H1 (cell line): ENCODE results near the gene TACC2. TPM values are rescaled to one million over a fixed set of nuclear protein-coding genes. Genes with fewer than 3 reads are reported as not detected.

Experiments used
- RNF2 ChIP-seq: fragments of 200-900, 300-1000 bp; sonication (generic); IDR thresholded peaks from 2 replicates; pipeline ENCODE4 v1.7.1; 2016; ENCODE audit warnings: borderline replicate concordance, low read depth, mild to moderate bottlenecking, antibody characterized with exemption, low read length; ENCODE audit not compliant: poor library complexity, severe bottlenecking; ENCODE audit errors: missing control alignments
- SIX5 ChIP-seq: IDR thresholded peaks from 2 replicates; pipeline ENCODE4 v1.6.1; 2011; ENCODE audit warnings: mild to moderate bottlenecking, low read depth, low read length
- SP1 ChIP-seq: IDR thresholded peaks from 2 replicates; pipeline ENCODE4 v1.6.1; 2011; ENCODE audit warnings: low read depth, low read length
- polyA plus RNA-seq, 7 experiments: library from polyadenylated mRNA; depleted of rRNA in 3 of 7; stranded (reverse) in 5 of 7; unstranded in 2 of 7; fragments of >200 nt in 5 of 7; fragments of 200-250 nt in 2 of 7; gene quantifications; 1 replicate in 5 of 7; 2 replicates in 1 of 7; 4 replicates in 1 of 7; pipeline versions ENCODE4 v1.2.1 to v1.2.3, GENCODE V29; 2011 to 2013; ENCODE audit warnings: missing spikeins in 2 of 7, mixed read lengths in 2 of 7
- total RNA-seq: library from RNA; stranded (reverse); fragmentation: NEBNext Ultra II Directional; extraction: Animal tissue kit (Norgen Biotek cat#: 25700); gene quantifications from 2 replicates; pipeline ENCODE4 v1.2.1, GENCODE V29; 2021
- TF ChIP-seq, protein P1 (sequence below), 3 experiments: IDR thresholded peaks; 1 replicate in 2 of 3; 2 replicates in 1 of 3; pipeline versions ENCODE4 v1.5.1 to v1.6.1; 2011; ENCODE audit warnings: low read length in 3 of 3, mild to moderate bottlenecking in 3 of 3, inconsistent platforms in 2 of 3, low read depth in 1 of 3, moderate library complexity in 1 of 3; ENCODE audit not compliant: insufficient read depth in 1 of 3; ENCODE audit errors: control extremely low read depth in 1 of 3

Gene TACC2
- total and polyA plus RNA-seq, 2 of the 8 experiments (the other 6 are each of a cell fraction or from before 2014, with no cell fraction given): 21.2 to 46.6 TPM

DNA sequence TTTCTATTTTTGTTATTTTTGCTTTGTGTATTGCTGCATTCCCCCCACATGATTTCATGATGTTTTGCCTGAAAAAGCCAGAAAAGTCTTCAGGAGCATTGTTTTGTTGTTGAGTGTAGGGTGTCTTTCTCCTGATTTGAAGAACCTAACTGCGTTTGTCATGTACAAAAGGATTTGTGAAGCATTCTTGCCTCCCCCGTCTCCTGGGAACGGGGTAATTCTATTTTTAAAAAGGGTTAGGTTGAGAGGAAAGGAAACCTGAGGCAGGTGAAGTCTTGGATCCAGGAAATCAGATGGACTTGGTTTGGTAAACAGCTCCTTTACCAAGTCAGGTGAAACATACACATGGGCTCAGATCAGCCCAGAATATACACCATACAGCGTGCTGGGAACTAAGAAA, 256.2 kb downstream of the TACC2 start (continued):
- TF ChIP-seq, protein P1, sequence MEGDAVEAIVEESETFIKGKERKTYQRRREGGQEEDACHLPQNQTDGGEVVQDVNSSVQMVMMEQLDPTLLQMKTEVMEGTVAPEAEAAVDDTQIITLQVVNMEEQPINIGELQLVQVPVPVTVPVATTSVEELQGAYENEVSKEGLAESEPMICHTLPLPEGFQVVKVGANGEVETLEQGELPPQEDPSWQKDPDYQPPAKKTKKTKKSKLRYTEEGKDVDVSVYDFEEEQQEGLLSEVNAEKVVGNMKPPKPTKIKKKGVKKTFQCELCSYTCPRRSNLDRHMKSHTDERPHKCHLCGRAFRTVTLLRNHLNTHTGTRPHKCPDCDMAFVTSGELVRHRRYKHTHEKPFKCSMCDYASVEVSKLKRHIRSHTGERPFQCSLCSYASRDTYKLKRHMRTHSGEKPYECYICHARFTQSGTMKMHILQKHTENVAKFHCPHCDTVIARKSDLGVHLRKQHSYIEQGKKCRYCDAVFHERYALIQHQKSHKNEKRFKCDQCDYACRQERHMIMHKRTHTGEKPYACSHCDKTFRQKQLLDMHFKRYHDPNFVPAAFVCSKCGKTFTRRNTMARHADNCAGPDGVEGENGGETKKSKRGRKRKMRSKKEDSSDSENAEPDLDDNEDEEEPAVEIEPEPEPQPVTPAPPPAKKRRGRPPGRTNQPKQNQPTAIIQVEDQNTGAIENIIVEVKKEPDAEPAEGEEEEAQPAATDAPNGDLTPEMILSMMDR (IDR thresholded peaks at IDR 0.05; ENCODE audit: control extremely low read depth in 1 of 3, insufficient read depth in 1 of 3, low read depth in 1 of 3, low read length in 3 of 3): no peak
- TF ChIP-seq RNF2: no peak
- TF ChIP-seq SIX5: no peak
- no peak for TF ChIP-seq SP1
